Hepatocyte (in vitro differentiated cells): ENCODE data around the gene SH2D7.

Experiments used
- CTCF ChIP-seq: fragments of 200-600 bp; sonication (generic); IDR thresholded peaks from 2 replicates; pipeline ENCODE4 v1.5.1; 2016; ENCODE audit warnings: antibody characterized with exemption, mild to moderate bottlenecking; ENCODE audit not compliant: poor library complexity
- EZH2 ChIP-seq: fragments of 200-600 bp; sonication (generic); IDR thresholded peaks from 2 replicates; pipeline ENCODE4 v1.6.1; 2016; ENCODE audit warnings: antibody characterized with exemption, mild to moderate bottlenecking, borderline replicate concordance
- EZH2phosphoT487 ChIP-seq: fragments of 200-600 bp; sonication (generic); IDR thresholded peaks from one replicate; pipeline ENCODE4 v1.6.1; 2018; ENCODE audit warnings: antibody characterized with exemption, mild to moderate bottlenecking, low read depth, moderate library complexity; ENCODE audit not compliant: unreplicated experiment, severe bottlenecking

GRCh38 chr15:78148392-78149067 lies 56.2 kb downstream of the SH2D7 start:
- TF ChIP-seq CTCF (no peak), EZH2 (no peak), EZH2phosphoT487 (no peak)
